Body of pancreas (tissue), 4 donors: ENCODE measurements around the gene AKAP6. TPM values are rescaled to one million over a fixed set of nuclear protein-coding genes. Genes with fewer than 3 reads are reported as not detected.
"Not testable (repeated sequence)": the region's sequence is repeated elsewhere in the genome, so short reads cannot be mapped to it uniquely, and the experiment has no call there.

Source experiments
- ATAC-seq: fragments of 150-250 bp; one replicate; pipeline ENCODE4 v1.9.1; 2016
- DNase-seq, 4 donors: peaks; one replicate each; pipeline ENCODE4 v3.0.0-alpha.2; 2019
- H3K27ac ChIP-seq, 4 donors: fragments of 200-600 bp; sonication (generic); 1 replicate in 3 of 4; 2 replicates in 1 of 4; pipeline versions ENCODE4 v1.5.1 to v1.6.1; 2016 to 2019; ENCODE audit warnings: mild to moderate bottlenecking in 1 of 4, mixed read lengths in 1 of 4, moderate library complexity in 1 of 4
- H3K27me3 ChIP-seq, 2 donors: fragments of 200-600 bp; sonication (generic); one replicate each; pipeline ENCODE4 v1.6.0; 2016; ENCODE audit warnings: mild to moderate bottlenecking in 1 of 2
- H3K36me3 ChIP-seq, 2 donors: fragments of 200-600 bp; sonication (generic); replicated peaks in 1 of 2; 2 replicates each; pipeline ENCODE4 v1.5.1; 2016; ENCODE audit warnings: low read depth in 2 of 2; ENCODE audit not compliant: insufficient read depth in 1 of 2
- H3K4me1 ChIP-seq: fragments of 200-600 bp; sonication (generic); one replicate; pipeline ENCODE4 v1.6.0; 2016
- H3K4me3 ChIP-seq, 2 donors: fragments of 200-600 bp; sonication (generic); 1 replicate in 1 of 2; 2 replicates in 1 of 2; pipeline ENCODE4 v1.5.1; 2016 to 2019
- H3K9me3 ChIP-seq, 3 donors: fragments of 200-600 bp; sonication (generic); 1 replicate in 2 of 3; 2 replicates in 1 of 3; pipeline ENCODE4 v1.5.1; 2016
- CTCF ChIP-seq, 7 experiments: fragments of 450-650 bp in 4 of 7; fragments of 200-600 bp in 3 of 7; sonication (generic) in 3 of 7; IDR thresholded peaks; one replicate each; pipeline ENCODE4 v1.5.1; 2016 to 2019; ENCODE audit warnings: antibody characterized with exemption in 7 of 7
- POLR2A ChIP-seq, 3 donors: fragments of 450-650 bp; IDR thresholded peaks; one replicate each; pipeline ENCODE4 v1.6.1; 2016; ENCODE audit warnings: antibody characterized with exemption in 3 of 3, mild to moderate bottlenecking in 2 of 3
- WGBS, 2 donors: methylation state at CpG; one replicate each; pipeline ENCODE4 v1.1.5; 2017; 5-methylcytosine and 5-hydroxymethylcytosine counted together
- intact Hi-C: fragments of 100-400 bp; cut with DNase I; formaldehyde crosslinking; loops from one replicate; pipeline ENCODE4 v1.15.1; 2023
- total RNA-seq, 2 donors: library from RNA; depleted of rRNA; stranded (reverse); fragments of >200 nt; gene quantifications; one replicate each; pipeline ENCODE4 v1.1.0, GENCODE V29; 2016

Gene AKAP6
- total RNA-seq, 2 donors from 2014 or later, result 2.0 to 2.9 TPM

DNA sequence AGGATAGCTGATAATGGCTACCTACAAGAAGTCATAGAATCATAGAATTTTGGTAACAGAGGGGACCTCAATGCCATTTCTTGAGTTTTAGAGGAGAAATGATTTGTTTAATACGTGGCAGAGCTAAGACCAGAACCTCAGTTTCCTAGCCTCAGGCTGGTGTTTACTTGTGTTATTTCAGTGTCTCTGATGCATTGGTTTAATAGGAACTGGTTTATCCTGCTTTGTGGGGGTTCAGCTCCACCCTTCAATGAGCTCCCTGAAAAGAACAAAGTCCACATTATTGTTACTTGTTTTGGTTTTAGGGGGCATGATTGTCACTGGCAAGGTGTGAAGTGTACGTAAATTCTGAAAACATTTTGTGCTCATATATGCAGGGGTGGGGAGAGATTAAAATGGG, 55.4 kb downstream of the AKAP6 start:
- WGBS, 2 donors, result 80 to 89% methylated on average over 2 of the region's 2 CpGs
- TF ChIP-seq POLR2A (IDR thresholded peaks at IDR 0.05) (no peak), CTCF (IDR thresholded peaks at IDR 0.05) (no peak)
- H3K4me3 ChIP-seq, result no peak overlapping the region

GRCh38 chr14:32387295-32387694, 58.2 kb downstream of the AKAP6 start:
- intact Hi-C loops, ATAC-seq, H3K27me3 ChIP-seq, H3K4me3 ChIP-seq, H3K9me3 ChIP-seq, H3K36me3 ChIP-seq, DNase-seq, H3K27ac ChIP-seq, H3K4me1 ChIP-seq: not testable (repeated sequence)
- 81 to 84% methylated on average over 2 of the region's 2 CpGs for WGBS, 2 donors

More for the DNA sequence above, 55.4 kb downstream of the AKAP6 start:
- Histone ChIP-seq H3K9me3 (no peaks in the 10 kb centered on the region), H3K27ac (no peak overlapping the region), H3K4me1 (no peaks in the 10 kb centered on the region), H3K27me3 (no peaks in the 10 kb centered on the region), H3K36me3 (no peaks in the 10 kb centered on the region)
- DNase-seq (no peak), ATAC-seq (no peak)
- intact Hi-C loops, result no loop called here

- TF ChIP-seq POLR2A (IDR thresholded peaks at IDR 0.05) (no peak), CTCF (IDR thresholded peaks at IDR 0.05) (no peak)
- Histone ChIP-seq H3K4me1 (no peaks in the 10 kb centered on the region), H3K27ac (no peak overlapping the region), H3K4me3 (no peak overlapping the region), H3K36me3 (no peaks in the 10 kb centered on the region), H3K27me3 (no peaks in the 10 kb centered on the region), H3K9me3 (no peaks in the 10 kb centered on the region)
- intact Hi-C loops, result no loop called here
- DNase-seq, result no peak
- no peak for ATAC-seq
- 86 to 96% methylated on average over 1 of the region's 1 CpG for WGBS, 2 donors
Observed at GRCh38 chr14:32393119-32393518, 64.0 kb downstream of the AKAP6 start.

GRCh38 chr14:32394038-32394437, 64.9 kb downstream of the AKAP6 start:
- H3K36me3 ChIP-seq, result no peaks in the 10 kb centered on the region
- H3K27ac ChIP-seq, result no peak overlapping the region
- ATAC-seq (no peak), DNase-seq (no peak)
- H3K9me3 ChIP-seq, result no peaks in the 10 kb centered on the region
- intact Hi-C loops, result no loop called here
- H3K4me1 ChIP-seq, result no peaks in the 10 kb centered on the region
- no peaks in the 10 kb centered on the region for H3K27me3 ChIP-seq
- no peak for TF ChIP-seq CTCF (IDR thresholded peaks at IDR 0.05)
- no peak for TF ChIP-seq POLR2A (IDR thresholded peaks at IDR 0.05)
- H3K4me3 ChIP-seq, result no peak overlapping the region
- WGBS, 2 donors, result 59 to 81% methylated on average over 1 of the region's 1 CpG

DNA sequence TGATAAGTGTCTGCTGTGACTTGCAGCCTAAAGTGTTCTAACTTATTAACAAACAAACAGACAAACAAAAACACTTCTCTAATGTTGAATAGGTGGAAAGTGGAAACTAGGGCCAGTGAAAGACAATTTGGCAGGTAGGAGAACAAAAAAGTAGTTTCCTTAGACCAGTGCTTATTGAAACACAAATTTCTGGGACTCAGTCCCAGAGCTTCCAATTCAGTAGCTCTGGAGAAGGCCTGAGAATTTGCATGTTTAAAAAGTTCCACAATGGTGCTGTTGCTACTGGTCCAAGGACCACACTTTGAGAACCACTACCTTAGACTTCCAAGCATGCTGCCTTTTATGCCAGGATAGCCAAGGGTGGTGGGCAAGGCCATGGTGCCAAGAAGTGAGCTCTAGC, 67.8 kb downstream of the AKAP6 start:
- Histone ChIP-seq H3K27me3 (no peaks in the 10 kb centered on the region), H3K9me3 (no peaks in the 10 kb centered on the region), H3K36me3 (no peaks in the 10 kb centered on the region), H3K27ac (no peak overlapping the region), H3K4me1 (no peaks in the 10 kb centered on the region), H3K4me3 (no peak overlapping the region)
- ATAC-seq (no peak), DNase-seq (no peak)
- intact Hi-C loops, result no loop called here
- TF ChIP-seq POLR2A (IDR thresholded peaks at IDR 0.05), result no peak
- no peak for TF ChIP-seq CTCF (IDR thresholded peaks at IDR 0.05)
